Neural cell (in vitro differentiated cells): Measurements from ENCODE around the gene ELOB. TPM values are rescaled to one million over a fixed set of nuclear protein-coding genes. Genes with fewer than 3 reads are reported as not detected.

Experiments used
- H2AFZ ChIP-seq: fragments of 200-600, 300-800 bp; sonication (generic), shearing (Covaris generic); 2 replicates; pipeline ENCODE4 v1.6.0; 2014; ENCODE audit warnings: low read depth, mild to moderate bottlenecking, antibody characterized with exemption, low read length, moderate library complexity
- H3F3A ChIP-seq: fragments of 200-600 bp; shearing (Covaris generic); 2 replicates; pipeline ENCODE4 v1.6.1; 2016; ENCODE audit warnings: mild to moderate bottlenecking, moderate library complexity, mixed read lengths, antibody characterized with exemption, low read length; ENCODE audit not compliant: insufficient read depth, poor library complexity, severe bottlenecking
- H3K27ac ChIP-seq: fragments of 200-600, 300-800 bp; sonication (generic), shearing (Covaris generic); 2 replicates; pipeline ENCODE4 v1.5.1; 2014; ENCODE audit warnings: mild to moderate bottlenecking, low read length, moderate library complexity
- H3K27me3 ChIP-seq: fragments of 300-800, 200-600 bp; sonication (generic), shearing (Covaris generic); 2 replicates; pipeline ENCODE4 v1.6.0; 2014; ENCODE audit warnings: mild to moderate bottlenecking, low read depth, low read length, moderate library complexity; ENCODE audit not compliant: insufficient read depth
- H3K36me3 ChIP-seq: fragments of 300-800, 200-600 bp; sonication (generic), shearing (Covaris generic); 2 replicates; pipeline ENCODE4 v1.5.1; 2014; ENCODE audit warnings: mild to moderate bottlenecking, antibody characterized with exemption, low read length, moderate library complexity; ENCODE audit not compliant: insufficient read depth
- H3K4me2 ChIP-seq: fragments of 300-800, 200-600 bp; sonication (generic), shearing (Covaris generic); 2 replicates; pipeline ENCODE4 v1.6.0; 2014; ENCODE audit warnings: mild to moderate bottlenecking, low read length
- H3K4me3 ChIP-seq: fragments of 300-800, 200-600 bp; sonication (generic), shearing (Covaris generic); 2 replicates; pipeline ENCODE4 v1.5.1; 2014; ENCODE audit warnings: mild to moderate bottlenecking, low read length, moderate library complexity
- H3K79me2 ChIP-seq: fragments of 200-600 bp; shearing (Covaris generic); replicated peaks from 2 replicates; pipeline ENCODE4 v1.6.0; 2014; ENCODE audit warnings: mild to moderate bottlenecking, low read length, moderate library complexity; ENCODE audit not compliant: insufficient read depth
- H3K9ac ChIP-seq: fragments of 300-800, 200-600 bp; sonication (generic), shearing (Covaris generic); 2 replicates; pipeline ENCODE4 v1.6.1; 2016; ENCODE audit warnings: mild to moderate bottlenecking, low read length, mixed read lengths
- H3K9me2 ChIP-seq: fragments of 200-600 bp; shearing (Covaris generic); 2 replicates; pipeline ENCODE4 v1.6.1; 2016; ENCODE audit warnings: mild to moderate bottlenecking, low read length, mixed read lengths; ENCODE audit not compliant: insufficient read depth
- H3K9me3 ChIP-seq: fragments of 200-600, 300-800 bp; sonication (generic), shearing (Covaris generic); 2 replicates; pipeline ENCODE4 v1.6.1; 2016; ENCODE audit warnings: mild to moderate bottlenecking, mixed run types, low read length, moderate library complexity, mixed read lengths
- H4K20me1 ChIP-seq: fragments of 200-600 bp; shearing (Covaris generic); 2 replicates; pipeline ENCODE4 v1.6.1; 2016; ENCODE audit warnings: mild to moderate bottlenecking, mixed run types; ENCODE audit not compliant: insufficient read depth
- EP300 ChIP-seq: fragments of 450-650 bp; conservative IDR thresholded peaks from 2 replicates; pipeline ENCODE4 v1.6.1; 2014; ENCODE audit warnings: antibody characterized with exemption, mild to moderate bottlenecking, moderate library complexity; ENCODE audit not compliant: poor library complexity, severe bottlenecking
- EZH2 ChIP-seq: fragments of 200-600, 300-800 bp; shearing (Covaris generic), sonication (generic); IDR thresholded peaks from 2 replicates; pipeline ENCODE4 v1.6.1; 2014; ENCODE audit warnings: antibody characterized with exemption, low read length, borderline replicate concordance, mild to moderate bottlenecking; ENCODE audit not compliant: insufficient read depth, poor library complexity, severe bottlenecking
- POLR2AphosphoS5 ChIP-seq: IDR thresholded peaks from 2 replicates; pipeline ENCODE4 v1.6.1; 2012
- RAD21 ChIP-seq: fragments of 450-650 bp; conservative IDR thresholded peaks from 2 replicates; pipeline ENCODE4 v1.6.1; 2014; ENCODE audit warnings: antibody characterized with exemption, mild to moderate bottlenecking, moderate library complexity
- SMC3 ChIP-seq: fragments of 450-650 bp; conservative IDR thresholded peaks from 2 replicates; pipeline ENCODE4 v1.6.1; 2014; ENCODE audit warnings: antibody characterized with exemption, mild to moderate bottlenecking, moderate library complexity; ENCODE audit not compliant: poor library complexity
- TAF1 ChIP-seq: IDR thresholded peaks from 2 replicates; pipeline ENCODE4 v1.6.1; 2012; ENCODE audit warnings: low read depth
- polyA plus RNA-seq: library from polyadenylated mRNA; depleted of rRNA; stranded (reverse); fragments of >200 nt; gene quantifications from 2 replicates; pipeline ENCODE4 v1.2.3, GENCODE V29; 2014
- TF ChIP-seq, protein P1 (sequence below): fragments of 450-650 bp; IDR thresholded peaks from 2 replicates; pipeline ENCODE4 v1.5.1; 2014; ENCODE audit warnings: antibody characterized with exemption, mild to moderate bottlenecking, moderate library complexity; ENCODE audit not compliant: poor library complexity, severe bottlenecking
- TF ChIP-seq, protein P2 (sequence below): IDR thresholded peaks from 2 replicates; pipeline ENCODE4 v1.6.1; 2012; ENCODE audit warnings: borderline replicate concordance

The ELOB gene
- polyA plus RNA-seq, 1 donor from 2014 or later, result 513 TPM

DNA sequence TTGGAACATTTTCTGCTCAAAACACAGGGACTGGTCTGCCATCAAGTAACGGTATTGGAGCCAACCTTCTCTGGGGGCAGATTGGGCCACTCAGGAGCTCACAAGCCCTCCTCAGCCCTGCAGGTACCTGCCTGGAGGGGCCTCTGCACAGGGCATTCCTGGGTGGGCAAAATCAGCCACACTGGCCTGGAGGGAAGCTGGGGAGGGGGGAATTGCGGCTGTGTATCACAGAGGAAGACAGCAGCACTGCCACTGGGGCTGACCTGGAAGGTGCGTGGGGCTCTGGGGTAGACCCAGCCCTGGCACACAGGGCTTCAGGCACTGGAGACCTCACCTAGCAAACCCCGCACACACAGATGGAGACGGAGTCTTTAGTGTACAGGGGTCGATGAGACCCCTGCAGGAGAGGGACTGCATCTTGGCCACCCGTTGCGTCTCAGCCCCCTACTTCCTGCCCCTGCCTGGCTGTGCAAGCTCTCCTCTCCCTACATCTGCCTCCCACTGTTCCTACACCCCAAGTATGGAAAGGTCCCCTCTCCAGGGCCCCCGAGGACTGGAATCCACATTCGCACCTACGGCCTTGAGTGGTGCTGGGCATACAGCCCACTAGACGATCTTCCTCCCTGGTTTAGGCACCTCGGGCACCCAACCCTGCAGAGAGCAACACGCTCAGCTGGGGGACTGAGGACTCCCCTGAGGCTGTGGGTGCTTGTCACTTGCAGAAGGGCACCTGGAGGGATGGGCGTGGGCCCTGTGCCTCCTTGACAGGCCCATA, 31.8 kb downstream of the ELOB start:
- H3K4me3 ChIP-seq, result no peak overlapping the region
- H4K20me1 ChIP-seq, result no peaks in the 10 kb centered on the region
- H3K4me2 ChIP-seq, result no peak overlapping the region
- H3F3A ChIP-seq, result no peaks in the 10 kb centered on the region
- no peaks in the 10 kb centered on the region for H3K27me3 ChIP-seq
- no peak overlapping the region for H3K27ac ChIP-seq
- H3K36me3 ChIP-seq, result no peaks in the 10 kb centered on the region
- no peak for TF ChIP-seq TAF1
- no peak for TF ChIP-seq SMC3
- no peak for TF ChIP-seq RAD21
- TF ChIP-seq, protein P1, sequence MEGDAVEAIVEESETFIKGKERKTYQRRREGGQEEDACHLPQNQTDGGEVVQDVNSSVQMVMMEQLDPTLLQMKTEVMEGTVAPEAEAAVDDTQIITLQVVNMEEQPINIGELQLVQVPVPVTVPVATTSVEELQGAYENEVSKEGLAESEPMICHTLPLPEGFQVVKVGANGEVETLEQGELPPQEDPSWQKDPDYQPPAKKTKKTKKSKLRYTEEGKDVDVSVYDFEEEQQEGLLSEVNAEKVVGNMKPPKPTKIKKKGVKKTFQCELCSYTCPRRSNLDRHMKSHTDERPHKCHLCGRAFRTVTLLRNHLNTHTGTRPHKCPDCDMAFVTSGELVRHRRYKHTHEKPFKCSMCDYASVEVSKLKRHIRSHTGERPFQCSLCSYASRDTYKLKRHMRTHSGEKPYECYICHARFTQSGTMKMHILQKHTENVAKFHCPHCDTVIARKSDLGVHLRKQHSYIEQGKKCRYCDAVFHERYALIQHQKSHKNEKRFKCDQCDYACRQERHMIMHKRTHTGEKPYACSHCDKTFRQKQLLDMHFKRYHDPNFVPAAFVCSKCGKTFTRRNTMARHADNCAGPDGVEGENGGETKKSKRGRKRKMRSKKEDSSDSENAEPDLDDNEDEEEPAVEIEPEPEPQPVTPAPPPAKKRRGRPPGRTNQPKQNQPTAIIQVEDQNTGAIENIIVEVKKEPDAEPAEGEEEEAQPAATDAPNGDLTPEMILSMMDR, result no peak
- no peak for TF ChIP-seq EZH2
- TF ChIP-seq EP300, result no peak
- no peak for TF ChIP-seq POLR2AphosphoS5
- H3K9me3 ChIP-seq, result no peaks in the 10 kb centered on the region
- no peaks in the 10 kb centered on the region for H3K9me2 ChIP-seq
- H3K9ac ChIP-seq, result no peak overlapping the region
- no peaks in the 10 kb centered on the region for H3K79me2 ChIP-seq
- H2AFZ ChIP-seq, result no peak overlapping the region

DNA sequence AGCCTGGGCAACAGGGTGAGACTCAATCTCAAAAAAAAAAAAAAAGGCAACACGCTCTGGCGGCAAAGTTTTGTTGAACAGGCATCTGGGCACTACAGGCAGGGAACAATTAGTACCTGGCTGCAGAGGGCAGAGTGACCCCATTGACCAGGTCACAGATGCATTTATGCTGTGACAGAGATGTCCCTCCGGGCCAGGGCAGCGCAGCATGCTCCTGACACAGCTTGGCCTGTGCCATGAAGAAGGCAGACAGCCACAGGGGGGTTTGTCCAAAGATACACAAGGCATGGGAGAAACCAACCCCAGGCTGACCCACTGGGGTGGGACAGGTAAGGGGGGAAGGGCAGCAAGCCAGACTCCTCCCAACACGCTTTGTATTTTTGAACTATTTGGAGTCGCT, 32.4 kb downstream of the ELOB start:
- Histone ChIP-seq H3K4me3 (no peak overlapping the region), H3K9me2 (no peaks in the 10 kb centered on the region), H3K4me2 (no peak overlapping the region), H2AFZ (no peak overlapping the region), H3K27ac (no peak overlapping the region), H3K9ac (no peak overlapping the region), H3F3A (no peaks in the 10 kb centered on the region), H3K79me2 (no peaks in the 10 kb centered on the region), H3K27me3 (no peaks in the 10 kb centered on the region), H3K36me3 (no peaks in the 10 kb centered on the region), H3K9me3 (no peaks in the 10 kb centered on the region), H4K20me1 (no peaks in the 10 kb centered on the region)
- TF ChIP-seq, protein P2, sequence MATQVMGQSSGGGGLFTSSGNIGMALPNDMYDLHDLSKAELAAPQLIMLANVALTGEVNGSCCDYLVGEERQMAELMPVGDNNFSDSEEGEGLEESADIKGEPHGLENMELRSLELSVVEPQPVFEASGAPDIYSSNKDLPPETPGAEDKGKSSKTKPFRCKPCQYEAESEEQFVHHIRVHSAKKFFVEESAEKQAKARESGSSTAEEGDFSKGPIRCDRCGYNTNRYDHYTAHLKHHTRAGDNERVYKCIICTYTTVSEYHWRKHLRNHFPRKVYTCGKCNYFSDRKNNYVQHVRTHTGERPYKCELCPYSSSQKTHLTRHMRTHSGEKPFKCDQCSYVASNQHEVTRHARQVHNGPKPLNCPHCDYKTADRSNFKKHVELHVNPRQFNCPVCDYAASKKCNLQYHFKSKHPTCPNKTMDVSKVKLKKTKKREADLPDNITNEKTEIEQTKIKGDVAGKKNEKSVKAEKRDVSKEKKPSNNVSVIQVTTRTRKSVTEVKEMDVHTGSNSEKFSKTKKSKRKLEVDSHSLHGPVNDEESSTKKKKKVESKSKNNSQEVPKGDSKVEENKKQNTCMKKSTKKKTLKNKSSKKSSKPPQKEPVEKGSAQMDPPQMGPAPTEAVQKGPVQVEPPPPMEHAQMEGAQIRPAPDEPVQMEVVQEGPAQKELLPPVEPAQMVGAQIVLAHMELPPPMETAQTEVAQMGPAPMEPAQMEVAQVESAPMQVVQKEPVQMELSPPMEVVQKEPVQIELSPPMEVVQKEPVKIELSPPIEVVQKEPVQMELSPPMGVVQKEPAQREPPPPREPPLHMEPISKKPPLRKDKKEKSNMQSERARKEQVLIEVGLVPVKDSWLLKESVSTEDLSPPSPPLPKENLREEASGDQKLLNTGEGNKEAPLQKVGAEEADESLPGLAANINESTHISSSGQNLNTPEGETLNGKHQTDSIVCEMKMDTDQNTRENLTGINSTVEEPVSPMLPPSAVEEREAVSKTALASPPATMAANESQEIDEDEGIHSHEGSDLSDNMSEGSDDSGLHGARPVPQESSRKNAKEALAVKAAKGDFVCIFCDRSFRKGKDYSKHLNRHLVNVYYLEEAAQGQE, result no peak
- no peak for TF ChIP-seq EP300
- TF ChIP-seq, protein P1, result no peak
- no peak for TF ChIP-seq RAD21
